PC-3 (cell line): ENCODE measurements around the gene C1QL1.

ENCODE experiments used
- CTCF ChIP-seq: fragments of 300-600 bp; sonication (generic); conservative IDR thresholded peaks from 2 replicates; pipeline ENCODE4 v1.5.1; 2017; ENCODE audit warnings: antibody characterized with exemption, low read depth, mild to moderate bottlenecking, low read length
- EZH2 ChIP-seq: fragments of 300-600 bp; sonication (generic); IDR thresholded peaks from one replicate; pipeline ENCODE4 v1.6.1; 2017; ENCODE audit warnings: antibody characterized with exemption, mild to moderate bottlenecking, low read length; ENCODE audit not compliant: unreplicated experiment

GRCh38 chr17:44942456-44942855 is 25.6 kb downstream of the C1QL1 start:
- TF ChIP-seq CTCF (no peak), EZH2 (no peak)
